Measurements from ENCODE around the gene SLC12A5.

Gene SLC12A5

DNA sequence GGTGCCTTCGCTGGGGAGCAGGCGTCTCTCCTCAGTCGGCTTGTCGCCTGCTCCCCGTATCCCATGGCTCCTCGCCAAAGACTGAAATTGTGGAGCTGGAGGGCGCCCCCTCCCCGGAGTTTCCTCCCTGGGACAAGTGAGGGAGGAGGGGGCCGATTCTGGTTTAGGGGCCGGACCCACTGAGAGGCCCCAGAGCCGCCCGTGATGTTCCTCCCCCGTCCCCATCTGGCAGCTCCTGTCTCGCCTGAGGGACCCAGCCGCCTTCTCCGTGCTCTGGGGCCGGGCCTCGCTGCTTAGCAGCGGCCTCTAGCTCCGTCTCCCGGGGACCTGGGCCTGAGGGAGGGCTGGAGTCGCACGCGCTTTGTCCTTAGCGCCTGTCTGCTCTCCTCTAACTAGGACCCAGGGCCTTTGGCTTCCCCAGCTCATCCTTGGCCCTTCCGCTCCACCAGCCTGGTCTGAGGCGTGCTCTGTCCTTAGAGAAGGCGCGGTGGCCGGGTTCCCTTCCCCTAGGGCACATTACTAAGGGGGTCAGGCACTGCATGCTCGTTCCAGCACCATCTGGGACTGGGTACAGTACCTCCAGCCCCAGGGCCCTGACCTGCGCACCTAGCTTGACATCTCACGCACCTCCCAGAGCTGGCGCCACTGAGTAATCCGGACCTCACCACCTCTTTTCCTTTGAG, 29.7 kb downstream of the SLC12A5 start:
- Histone ChIP-seq H3K4me1 (ENCODE audit: insufficient read depth, low read length) (no peaks in the 10 kb centered on the region), H3K9ac (ENCODE audit: low read depth, low read length) (no peak overlapping the region; the same call in 1 of the 2 replicates), H3K4me3 (ENCODE audit: low read length) (peak overlapping the region; percentile 62; the same call in 1 of the 2 replicates), H3K36me3 (ENCODE audit: insufficient read depth, low read depth, low read length) (peaks cover 28% of the 10 kb centered on the region), H3K9me3 (ENCODE audit: insufficient read depth, low read depth, low read length) (no peaks in the 10 kb centered on the region), H3K27ac (ENCODE audit: low read length) (no peak overlapping the region), H3K27me3 (ENCODE audit: insufficient read depth, low read length) (peaks cover 70% of the 10 kb centered on the region)

- no peak overlapping the region for H3K4me3 ChIP-seq (ENCODE audit: low read length)
- no peaks in the 10 kb centered on the region for H3K9me3 ChIP-seq (ENCODE audit: insufficient read depth, low read depth, low read length)
- H3K4me1 ChIP-seq (ENCODE audit: insufficient read depth, low read length) = no peaks in the 10 kb centered on the region
- H3K9ac ChIP-seq (ENCODE audit: low read depth, low read length) = no peak overlapping the region
- peaks cover 45% of the 10 kb centered on the region for H3K36me3 ChIP-seq (ENCODE audit: insufficient read depth, low read depth, low read length)
- no peak overlapping the region for H3K27ac ChIP-seq (ENCODE audit: low read length)
- peaks cover 53% of the 10 kb centered on the region for H3K27me3 ChIP-seq (ENCODE audit: insufficient read depth, low read length)
These were observed 31.4 kb downstream of the SLC12A5 start for GRCh38 chr20:46060301-46060881.

GRCh38 chr20:46060975-46061374, 32.0 kb downstream of the SLC12A5 start:
- Histone ChIP-seq H3K4me3 (ENCODE audit: low read length) (no peak overlapping the region), H3K27me3 (ENCODE audit: insufficient read depth, low read length) (peaks cover 48% of the 10 kb centered on the region), H3K4me1 (ENCODE audit: insufficient read depth, low read length) (no peaks in the 10 kb centered on the region), H3K9me3 (ENCODE audit: insufficient read depth, low read depth, low read length) (no peaks in the 10 kb centered on the region), H3K27ac (ENCODE audit: low read length) (no peak overlapping the region), H3K9ac (ENCODE audit: low read depth, low read length) (no peak overlapping the region), H3K36me3 (ENCODE audit: insufficient read depth, low read depth, low read length) (peaks cover 51% of the 10 kb centered on the region)

DNA sequence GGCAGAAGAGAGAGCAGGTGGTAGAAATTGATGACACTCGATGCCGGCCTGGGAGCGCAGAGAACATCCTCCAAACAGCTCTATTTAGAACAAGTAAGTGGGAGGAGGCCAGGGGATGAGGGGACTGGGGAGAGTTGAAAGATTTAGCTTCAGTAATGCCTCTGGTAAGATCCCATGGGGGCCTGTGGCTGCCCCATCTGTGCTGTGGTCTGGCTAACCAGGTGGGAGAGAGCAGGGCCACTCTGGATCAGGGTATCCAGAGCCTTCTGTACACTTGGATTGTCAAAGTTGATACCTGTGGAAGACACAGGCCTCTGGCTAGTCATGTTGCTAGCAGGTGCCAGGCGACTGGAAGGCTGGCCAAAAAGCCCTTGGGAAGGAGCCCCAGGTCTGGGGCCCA, 33.1 kb downstream of the SLC12A5 start:
- no peak overlapping the region for H3K4me3 ChIP-seq (ENCODE audit: low read length)
- no peak overlapping the region for H3K9ac ChIP-seq (ENCODE audit: low read depth, low read length)
- no peaks in the 10 kb centered on the region for H3K4me1 ChIP-seq (ENCODE audit: insufficient read depth, low read length)
- H3K27me3 ChIP-seq (ENCODE audit: insufficient read depth, low read length) = peaks cover 36% of the 10 kb centered on the region
- no peaks in the 10 kb centered on the region for H3K9me3 ChIP-seq (ENCODE audit: insufficient read depth, low read depth, low read length)
- no peak overlapping the region for H3K27ac ChIP-seq (ENCODE audit: low read length)
- peaks cover 63% of the 10 kb centered on the region for H3K36me3 ChIP-seq (ENCODE audit: insufficient read depth, low read depth, low read length)

- Histone ChIP-seq H3K27me3 (ENCODE audit: insufficient read depth, low read length) (peaks cover 31% of the 10 kb centered on the region), H3K36me3 (ENCODE audit: insufficient read depth, low read depth, low read length) (peaks cover 66% of the 10 kb centered on the region), H3K9ac (ENCODE audit: low read depth, low read length) (no peak overlapping the region), H3K4me1 (ENCODE audit: insufficient read depth, low read length) (no peaks in the 10 kb centered on the region), H3K9me3 (ENCODE audit: insufficient read depth, low read depth, low read length) (no peaks in the 10 kb centered on the region), H3K4me3 (ENCODE audit: low read length) (no peak overlapping the region), H3K27ac (ENCODE audit: low read length) (no peak overlapping the region)
These were observed 33.6 kb downstream of the SLC12A5 start for GRCh38 chr20:46062621-46063020.

- Histone ChIP-seq H3K4me1 (ENCODE audit: insufficient read depth, low read length) (no peaks in the 10 kb centered on the region), H3K9me3 (ENCODE audit: insufficient read depth, low read depth, low read length) (no peaks in the 10 kb centered on the region), H3K27me3 (ENCODE audit: insufficient read depth, low read length) (peaks cover 26% of the 10 kb centered on the region), H3K27ac (ENCODE audit: low read length) (no peak overlapping the region), H3K36me3 (ENCODE audit: insufficient read depth, low read depth, low read length) (peaks cover 72% of the 10 kb centered on the region), H3K4me3 (ENCODE audit: low read length) (no peak overlapping the region), H3K9ac (ENCODE audit: low read depth, low read length) (no peak overlapping the region)
These were observed 34.1 kb downstream of the SLC12A5 start for GRCh38 chr20:46063151-46063550.

- no peak overlapping the region for H3K9ac ChIP-seq (ENCODE audit: low read depth, low read length)
- no peak overlapping the region for H3K4me3 ChIP-seq (ENCODE audit: low read length)
- H3K9me3 ChIP-seq (ENCODE audit: insufficient read depth, low read depth, low read length) = no peaks in the 10 kb centered on the region
- H3K36me3 ChIP-seq (ENCODE audit: insufficient read depth, low read depth, low read length) = peaks cover 77% of the 10 kb centered on the region
- no peak overlapping the region for H3K27ac ChIP-seq (ENCODE audit: low read length)
- no peaks in the 10 kb centered on the region for H3K4me1 ChIP-seq (ENCODE audit: insufficient read depth, low read length)
- H3K27me3 ChIP-seq (ENCODE audit: insufficient read depth, low read length) = peaks cover 21% of the 10 kb centered on the region
These were observed 34.6 kb downstream of the SLC12A5 start for GRCh38 chr20:46063652-46064054.

GRCh38 chr20:46065006-46065405, 36.0 kb downstream of the SLC12A5 start:
- Histone ChIP-seq H3K4me3 (ENCODE audit: low read length) (no peak overlapping the region), H3K9ac (ENCODE audit: low read depth, low read length) (no peak overlapping the region), H3K36me3 (ENCODE audit: insufficient read depth, low read depth, low read length) (peaks cover 89% of the 10 kb centered on the region), H3K27ac (ENCODE audit: low read length) (no peak overlapping the region), H3K27me3 (ENCODE audit: insufficient read depth, low read length) (peaks cover 7% of the 10 kb centered on the region; the same call in 1 of the 2 replicates), H3K9me3 (ENCODE audit: insufficient read depth, low read depth, low read length) (no peaks in the 10 kb centered on the region), H3K4me1 (ENCODE audit: insufficient read depth, low read length) (no peaks in the 10 kb centered on the region)

DNA sequence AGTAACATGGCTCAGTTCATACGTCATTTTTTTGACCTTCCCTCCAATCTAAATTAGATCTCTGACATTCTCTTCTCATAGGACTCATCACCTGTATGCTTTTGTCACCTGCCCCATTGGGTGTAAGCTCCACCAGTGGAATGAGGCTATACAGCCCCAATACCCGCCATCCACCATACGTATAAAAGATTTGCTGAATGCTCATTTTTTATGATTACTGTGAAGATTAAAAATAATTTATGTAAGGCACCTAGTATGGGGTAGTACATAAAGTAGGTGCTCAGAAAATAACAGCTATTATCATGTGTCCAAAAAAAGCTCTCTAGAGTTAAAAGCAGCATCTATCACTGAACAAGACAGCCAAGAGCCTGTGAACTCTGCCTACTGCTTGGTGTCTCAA, 36.7 kb downstream of the SLC12A5 start:
- H3K4me1 ChIP-seq (ENCODE audit: insufficient read depth, low read length) = peaks cover 4% of the 10 kb centered on the region; the same call in 1 of the 2 replicates
- H3K4me3 ChIP-seq (ENCODE audit: low read length) = no peak overlapping the region
- H3K27ac ChIP-seq (ENCODE audit: low read length) = no peak overlapping the region
- H3K9me3 ChIP-seq (ENCODE audit: insufficient read depth, low read depth, low read length) = no peaks in the 10 kb centered on the region
- no peak overlapping the region for H3K9ac ChIP-seq (ENCODE audit: low read depth, low read length)
- H3K36me3 ChIP-seq (ENCODE audit: insufficient read depth, low read depth, low read length) = peaks cover 96% of the 10 kb centered on the region
- peaks cover under 1% of the 10 kb centered on the region; the same call in 1 of the 2 replicates for H3K27me3 ChIP-seq (ENCODE audit: insufficient read depth, low read length)

DNA sequence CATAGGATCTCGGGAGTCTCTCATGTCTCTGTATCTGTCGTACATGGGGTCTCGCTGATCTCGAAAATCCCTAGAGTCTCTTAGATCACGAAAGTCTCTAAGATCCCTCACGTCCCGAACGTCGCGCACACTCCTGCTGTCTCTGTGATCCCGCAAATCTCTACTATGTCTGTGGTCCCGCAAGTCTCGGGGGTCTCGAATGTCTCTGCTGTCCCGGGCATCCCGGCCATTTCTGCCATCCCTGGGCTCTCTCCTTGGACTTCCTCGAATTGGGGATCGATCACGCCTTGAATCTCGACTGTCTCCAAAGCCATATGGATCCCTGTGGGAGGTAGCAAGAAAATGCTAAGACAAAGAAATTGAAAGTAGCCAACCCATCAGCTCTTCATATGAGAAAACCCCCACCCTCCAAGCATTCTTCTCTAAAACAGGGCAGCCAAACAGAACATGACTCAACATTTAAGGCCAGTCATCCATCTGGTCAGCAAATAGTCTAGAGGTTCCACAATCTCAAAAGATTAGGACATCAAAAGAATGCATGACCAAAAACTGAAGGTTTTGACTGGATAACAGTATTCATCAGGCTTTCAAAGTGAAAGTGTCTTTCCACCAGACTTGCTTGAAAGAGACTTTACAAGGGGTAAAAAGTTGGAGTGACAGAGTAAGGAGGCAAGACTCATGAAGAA, 41.3 kb downstream of the SLC12A5 start:
- peaks cover 75% of the 10 kb centered on the region for H3K36me3 ChIP-seq (ENCODE audit: insufficient read depth, low read depth, low read length)
- no peak overlapping the region for H3K4me3 ChIP-seq (ENCODE audit: low read length)
- H3K27ac ChIP-seq (ENCODE audit: low read length) = no peak overlapping the region

DNA sequence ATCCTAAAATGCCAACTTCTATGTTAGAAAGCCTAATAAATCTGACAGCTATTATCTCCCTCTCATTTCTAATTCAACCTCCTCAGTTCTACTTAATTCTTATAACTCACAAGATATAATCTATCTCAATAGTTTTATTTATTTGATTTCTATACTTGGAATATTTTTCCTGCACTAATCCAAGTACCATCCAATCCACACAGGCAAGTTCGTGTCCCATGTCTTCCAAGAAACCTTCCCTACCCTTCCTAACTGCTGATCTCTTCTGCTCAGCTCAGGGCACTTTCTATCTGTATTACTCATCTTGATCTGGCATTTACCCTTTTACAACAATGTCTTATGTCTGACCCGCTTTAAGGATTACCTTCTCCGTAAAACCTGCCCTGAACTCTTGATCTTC, 42.6 kb downstream of the SLC12A5 start:
- Histone ChIP-seq H3K4me1 (ENCODE audit: insufficient read depth, low read length) (peaks cover 43% of the 10 kb centered on the region), H3K36me3 (ENCODE audit: insufficient read depth, low read depth, low read length) (peaks cover 70% of the 10 kb centered on the region), H3K27me3 (ENCODE audit: insufficient read depth, low read length) (no peaks in the 10 kb centered on the region), H3K9ac (ENCODE audit: low read depth, low read length) (no peak overlapping the region), H3K9me3 (ENCODE audit: insufficient read depth, low read depth, low read length) (no peaks in the 10 kb centered on the region), H3K4me3 (ENCODE audit: low read length) (no peak overlapping the region), H3K27ac (ENCODE audit: low read length) (no peak overlapping the region)

More for the DNA sequence above, 41.3 kb downstream of the SLC12A5 start:
- no peaks in the 10 kb centered on the region for H3K9me3 ChIP-seq (ENCODE audit: insufficient read depth, low read depth, low read length)
- no peak overlapping the region; the same call in 1 of the 2 replicates for H3K9ac ChIP-seq (ENCODE audit: low read depth, low read length)
- peaks cover 35% of the 10 kb centered on the region for H3K4me1 ChIP-seq (ENCODE audit: insufficient read depth, low read length)
- no peaks in the 10 kb centered on the region for H3K27me3 ChIP-seq (ENCODE audit: insufficient read depth, low read length)

DNA sequence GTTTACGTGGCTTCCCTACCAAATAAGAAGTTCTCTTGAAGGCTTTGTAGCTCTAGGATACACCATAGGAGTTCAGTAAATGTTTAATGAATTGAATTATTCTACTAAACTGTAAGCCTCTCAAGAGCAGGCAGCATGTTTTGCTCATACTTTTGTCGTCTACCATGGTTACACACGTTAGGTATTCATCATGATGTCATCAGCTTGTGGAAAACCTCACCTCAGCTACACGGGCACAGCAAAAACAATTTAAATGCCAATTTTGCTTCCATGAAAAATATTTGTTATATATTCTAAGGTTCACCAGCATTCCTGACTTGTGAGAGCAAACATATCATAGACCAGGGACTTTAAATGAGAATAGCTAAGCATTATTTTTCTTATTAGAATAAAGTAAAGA, 44.0 kb downstream of the SLC12A5 start:
- Histone ChIP-seq H3K27ac (ENCODE audit: low read length) (no peak overlapping the region), H3K36me3 (ENCODE audit: insufficient read depth, low read depth, low read length) (peaks cover 66% of the 10 kb centered on the region), H3K4me3 (ENCODE audit: low read length) (no peak overlapping the region), H3K4me1 (ENCODE audit: insufficient read depth, low read length) (peaks cover 54% of the 10 kb centered on the region), H3K9me3 (ENCODE audit: insufficient read depth, low read depth, low read length) (no peaks in the 10 kb centered on the region), H3K27me3 (ENCODE audit: insufficient read depth, low read length) (no peaks in the 10 kb centered on the region), H3K9ac (ENCODE audit: low read depth, low read length) (peak overlapping the region; percentile 4; the same call in 1 of the 2 replicates)

Measured in iPS-20b (cell line).